Panc1 (cell line): ENCODE results near the gene MBD1. TPM values are rescaled to one million over a fixed set of nuclear protein-coding genes. Genes with fewer than 3 reads are reported as not detected.

Source experiments
- ATAC-seq: fragments of 200-7000 bp; cut with Tn5 transposase; 2 replicates; pipeline ENCODE4 v1.9.1; 2020; ENCODE audit warnings: mild to moderate bottlenecking, moderate library complexity
- BruUV-seq: library from RNA; stranded (reverse); fragments of 400-500 nt; replicated peaks from 2 replicates; lab custom pipeline; 2021; lab: Mats Ljungman, UMichigan
- CTCF ChIA-PET: fragments of 300-600 bp; sonication (Branson Sonifier 250); formaldehyde crosslinking; loops from one replicate; lab custom pipeline; 2022; ENCODE audit warnings: antibody characterized with exemption; lab: Charles Lee
- POLR2A ChIA-PET: fragments of 300-600 bp; sonication (Branson Sonifier 250); formaldehyde crosslinking; loops from one replicate; lab custom pipeline; 2022; ENCODE audit warnings: antibody characterized with exemption; lab: Charles Lee
- DNase-seq: peaks from one replicate; pipeline ENCODE4 v3.0.0-alpha.2; 2010; ENCODE audit warnings: low read depth, low spot score
- H3K27ac ChIP-seq: 2 replicates; pipeline ENCODE4 v1.5.1; 2011; ENCODE audit warnings: mild to moderate bottlenecking, low read length, inconsistent platforms
- H3K27me3 ChIP-seq: fragments of 200-500 bp; sonication (Bioruptor generic); 2 replicates; pipeline ENCODE4 v1.6.0; 2014; ENCODE audit warnings: low read length, inconsistent platforms; ENCODE audit not compliant: control insufficient read depth, insufficient read depth
- H3K36me3 ChIP-seq: fragments of 200-500 bp; sonication (Bioruptor generic); 2 replicates; pipeline ENCODE4 v1.5.1; 2014; ENCODE audit warnings: inconsistent platforms, mild to moderate bottlenecking, low read length, moderate library complexity; ENCODE audit not compliant: control insufficient read depth, insufficient read depth
- H3K4me1 ChIP-seq: 2 replicates; pipeline ENCODE4 v1.5.1; 2011; ENCODE audit warnings: inconsistent platforms, mild to moderate bottlenecking, low read length, moderate library complexity; ENCODE audit not compliant: control insufficient read depth, insufficient read depth
- H3K4me3 ChIP-seq, 2 experiments: 2 replicates each; pipeline ENCODE4 v1.5.1; 2011 to 2012; ENCODE audit warnings: low read depth in 2 of 2, low read length in 2 of 2, mild to moderate bottlenecking in 2 of 2, inconsistent platforms in 1 of 2, moderate library complexity in 1 of 2
- H3K9me3 ChIP-seq: fragments of 200-500 bp; sonication (Bioruptor generic); 2 replicates; pipeline ENCODE4 v1.5.1; 2014; ENCODE audit warnings: low read depth, mild to moderate bottlenecking, inconsistent platforms, low read length, moderate library complexity; ENCODE audit not compliant: control insufficient read depth, insufficient read depth
- POLR2AphosphoS5 ChIP-seq: IDR thresholded peaks from 2 replicates; pipeline ENCODE4 v1.6.1; 2012; ENCODE audit warnings: mild to moderate bottlenecking, low read depth, low read length, moderate library complexity
- SIN3A ChIP-seq: IDR thresholded peaks from 2 replicates; pipeline ENCODE4 v1.6.1; 2012; ENCODE audit warnings: low read depth, mild to moderate bottlenecking, low read length, moderate library complexity, borderline replicate concordance; ENCODE audit not compliant: insufficient read depth
- TCF7L2 ChIP-seq: IDR thresholded peaks from 2 replicates; pipeline ENCODE4 v1.6.1; 2011; ENCODE audit warnings: mild to moderate bottlenecking, low read depth, low read length, inconsistent platforms
- in situ Hi-C: cut with HindIII; loops from 2 replicates; pipeline ENCODE4 v1.10.0; 2016; ENCODE audit warnings: low sequenced_read_pairs, low pct_unique_long_range_greater_than_20kb
- intact Hi-C: fragments of 100-400 bp; cut with micrococcal nuclease; formaldehyde crosslinking; loops from one replicate; pipeline ENCODE4 v1.10.0; 2022; ENCODE audit not compliant: unreplicated experiment
- total RNA-seq: library from RNA; stranded (reverse); gene quantifications from one replicate; pipeline ENCODE4 v1.2.1, GENCODE V29; 2021; ENCODE audit not compliant: unreplicated experiment
- TF ChIP-seq, protein P1 (sequence below), 2 experiments: IDR thresholded peaks; 2 replicates each; pipeline ENCODE4 v1.6.1; 2011 to 2012; ENCODE audit warnings: low read depth in 2 of 2, control low read depth in 1 of 2, low read length in 1 of 2, mild to moderate bottlenecking in 1 of 2, moderate library complexity in 1 of 2; ENCODE audit not compliant: insufficient read depth in 1 of 2
- TF ChIP-seq, protein P2 (sequence below): fragments of 450-650 bp; IDR thresholded peaks from 2 replicates; pipeline ENCODE4 v1.5.1; 2017; ENCODE audit warnings: mild to moderate bottlenecking

MBD1 gene
- total RNA-seq, 1 experiment from 2014 or later: 47.3 TPM

DNA sequence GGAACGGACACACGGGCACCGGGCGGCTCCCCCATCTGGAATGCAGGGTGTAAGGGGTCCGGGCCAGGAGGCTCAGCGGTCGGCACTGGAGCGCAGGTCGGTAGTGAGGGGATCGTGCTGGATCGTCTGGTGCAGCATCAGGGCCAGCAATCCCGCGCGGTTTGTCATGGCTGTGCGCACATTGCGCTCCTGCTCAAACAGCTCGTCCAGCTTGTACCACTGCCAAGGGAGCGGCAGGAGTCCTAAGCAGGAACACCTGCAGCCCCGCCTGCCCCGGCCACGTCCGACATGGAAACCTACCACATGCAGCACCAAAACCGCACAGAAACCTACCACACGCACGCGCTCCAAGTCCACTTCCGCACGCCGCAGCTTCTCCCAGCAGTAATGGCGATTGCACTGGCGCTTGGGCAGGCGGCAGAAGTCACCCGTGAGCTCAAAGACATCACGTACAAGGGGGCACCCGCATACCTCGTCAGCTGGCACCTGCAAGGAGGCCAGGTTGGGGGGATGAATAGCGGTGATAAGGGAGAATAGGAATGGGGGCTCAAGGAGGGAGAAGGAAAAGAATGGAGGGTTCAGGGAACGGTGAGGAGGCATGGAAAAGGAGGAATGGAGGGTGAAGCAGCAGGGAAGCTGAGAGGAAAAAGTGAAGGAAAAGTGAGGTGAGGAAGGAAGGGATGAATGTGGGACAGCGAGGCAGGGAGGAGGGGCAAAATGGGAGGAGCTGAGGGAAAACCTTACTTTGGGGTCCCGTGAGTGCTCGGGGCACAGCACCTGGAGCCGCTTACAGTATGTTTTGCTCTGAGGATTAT, 1.4 kb upstream of the MBD1 start:
- ATAC-seq: no peak
- intact Hi-C loops: loop anchor here (10.0 kb wide), 1 partner anchor 72 kb away; no protein-coding TSS in a partner anchor
- CTCF ChIA-PET: no interaction called here

DNA sequence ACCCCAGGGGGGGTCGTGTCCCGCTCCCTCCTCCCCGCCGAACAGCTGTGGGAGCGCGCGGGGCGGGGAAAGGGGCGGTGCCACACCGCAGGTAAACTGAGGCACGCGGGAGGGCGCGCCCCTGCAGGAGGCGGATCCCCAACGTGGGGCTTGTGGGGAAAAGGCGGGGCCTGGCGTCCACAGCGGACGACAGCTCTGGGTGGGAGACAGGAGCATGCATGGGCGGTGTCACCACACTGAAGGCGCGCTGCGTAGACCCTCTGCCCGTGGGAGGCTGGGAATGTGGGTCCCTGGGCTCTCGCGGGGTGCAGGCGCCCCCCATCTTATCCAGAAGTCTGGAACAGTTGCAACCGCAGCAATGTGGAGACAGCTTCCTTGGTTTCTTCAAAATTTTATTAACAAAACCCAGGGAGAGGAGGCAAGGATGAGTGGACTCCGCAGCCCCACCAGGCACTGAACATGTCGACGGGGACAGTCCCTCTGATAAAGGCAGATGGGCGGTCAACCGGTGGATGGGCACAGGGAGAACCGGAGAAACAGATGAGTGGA, 723 bp upstream of the MBD1 start:
- ChIA-PET CTCF (interaction anchor here (0.8 kb wide), 1 partner anchor 75 kb away, joined by 4 read pairs; no protein-coding TSS in a partner anchor), POLR2A (no interaction called here)
- no TSS peak for BruUV-seq
- intact Hi-C loops (loop anchor here (10.0 kb wide), 1 partner anchor 73 kb away; no protein-coding TSS in a partner anchor), in situ Hi-C loops (no loop called here)
- Histone ChIP-seq H3K9me3 (no peaks in the 10 kb centered on the region), H3K27ac (peak overlapping the region; percentile 94), H3K27me3 (no peaks in the 10 kb centered on the region), H3K4me3 (peak overlapping the region; percentile 88 to 98), H3K36me3 (peaks cover 5% of the 10 kb centered on the region), H3K4me1 (peaks cover 8% of the 10 kb centered on the region)
- DNase-seq (no peak), ATAC-seq (no peak)
- TF ChIP-seq POLR2AphosphoS5: no peak

More for the DNA sequence above, 1.4 kb upstream of the MBD1 start:
- POLR2A ChIA-PET: no interaction called here
- in situ Hi-C loops: no loop called here
- H3K27me3 ChIP-seq: no peaks in the 10 kb centered on the region
- TF ChIP-seq SIN3A: no peak
- TF ChIP-seq, protein P1, sequence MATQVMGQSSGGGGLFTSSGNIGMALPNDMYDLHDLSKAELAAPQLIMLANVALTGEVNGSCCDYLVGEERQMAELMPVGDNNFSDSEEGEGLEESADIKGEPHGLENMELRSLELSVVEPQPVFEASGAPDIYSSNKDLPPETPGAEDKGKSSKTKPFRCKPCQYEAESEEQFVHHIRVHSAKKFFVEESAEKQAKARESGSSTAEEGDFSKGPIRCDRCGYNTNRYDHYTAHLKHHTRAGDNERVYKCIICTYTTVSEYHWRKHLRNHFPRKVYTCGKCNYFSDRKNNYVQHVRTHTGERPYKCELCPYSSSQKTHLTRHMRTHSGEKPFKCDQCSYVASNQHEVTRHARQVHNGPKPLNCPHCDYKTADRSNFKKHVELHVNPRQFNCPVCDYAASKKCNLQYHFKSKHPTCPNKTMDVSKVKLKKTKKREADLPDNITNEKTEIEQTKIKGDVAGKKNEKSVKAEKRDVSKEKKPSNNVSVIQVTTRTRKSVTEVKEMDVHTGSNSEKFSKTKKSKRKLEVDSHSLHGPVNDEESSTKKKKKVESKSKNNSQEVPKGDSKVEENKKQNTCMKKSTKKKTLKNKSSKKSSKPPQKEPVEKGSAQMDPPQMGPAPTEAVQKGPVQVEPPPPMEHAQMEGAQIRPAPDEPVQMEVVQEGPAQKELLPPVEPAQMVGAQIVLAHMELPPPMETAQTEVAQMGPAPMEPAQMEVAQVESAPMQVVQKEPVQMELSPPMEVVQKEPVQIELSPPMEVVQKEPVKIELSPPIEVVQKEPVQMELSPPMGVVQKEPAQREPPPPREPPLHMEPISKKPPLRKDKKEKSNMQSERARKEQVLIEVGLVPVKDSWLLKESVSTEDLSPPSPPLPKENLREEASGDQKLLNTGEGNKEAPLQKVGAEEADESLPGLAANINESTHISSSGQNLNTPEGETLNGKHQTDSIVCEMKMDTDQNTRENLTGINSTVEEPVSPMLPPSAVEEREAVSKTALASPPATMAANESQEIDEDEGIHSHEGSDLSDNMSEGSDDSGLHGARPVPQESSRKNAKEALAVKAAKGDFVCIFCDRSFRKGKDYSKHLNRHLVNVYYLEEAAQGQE (IDR thresholded peaks at IDR 0.05; ENCODE audit: insufficient read depth in 1 of 2, low read depth in 2 of 2, low read length in 1 of 2): no peak
- no peak for TF ChIP-seq POLR2AphosphoS5
- no peak for TF ChIP-seq TCF7L2
- TF ChIP-seq, protein P2, sequence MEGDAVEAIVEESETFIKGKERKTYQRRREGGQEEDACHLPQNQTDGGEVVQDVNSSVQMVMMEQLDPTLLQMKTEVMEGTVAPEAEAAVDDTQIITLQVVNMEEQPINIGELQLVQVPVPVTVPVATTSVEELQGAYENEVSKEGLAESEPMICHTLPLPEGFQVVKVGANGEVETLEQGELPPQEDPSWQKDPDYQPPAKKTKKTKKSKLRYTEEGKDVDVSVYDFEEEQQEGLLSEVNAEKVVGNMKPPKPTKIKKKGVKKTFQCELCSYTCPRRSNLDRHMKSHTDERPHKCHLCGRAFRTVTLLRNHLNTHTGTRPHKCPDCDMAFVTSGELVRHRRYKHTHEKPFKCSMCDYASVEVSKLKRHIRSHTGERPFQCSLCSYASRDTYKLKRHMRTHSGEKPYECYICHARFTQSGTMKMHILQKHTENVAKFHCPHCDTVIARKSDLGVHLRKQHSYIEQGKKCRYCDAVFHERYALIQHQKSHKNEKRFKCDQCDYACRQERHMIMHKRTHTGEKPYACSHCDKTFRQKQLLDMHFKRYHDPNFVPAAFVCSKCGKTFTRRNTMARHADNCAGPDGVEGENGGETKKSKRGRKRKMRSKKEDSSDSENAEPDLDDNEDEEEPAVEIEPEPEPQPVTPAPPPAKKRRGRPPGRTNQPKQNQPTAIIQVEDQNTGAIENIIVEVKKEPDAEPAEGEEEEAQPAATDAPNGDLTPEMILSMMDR: no peak
- BruUV-seq: no TSS peak
- no peak for DNase-seq
- H3K36me3 ChIP-seq: peaks cover 5% of the 10 kb centered on the region
- H3K4me3 ChIP-seq: no peak overlapping the region
- H3K27ac ChIP-seq: no peak overlapping the region
- no peaks in the 10 kb centered on the region for H3K9me3 ChIP-seq
- H3K4me1 ChIP-seq: peaks cover 8% of the 10 kb centered on the region
